Activated CD8-positive, alpha-beta memory T cell treated with anti-CD3 and anti-CD28 coated beads, Interleukin-2, amount 50 U/mL, for 24 hours (primary cell): ENCODE data around the gene MAP3K9.

ENCODE experiments used
- DNase-seq: peaks from one replicate; pipeline ENCODE4 v3.0.0-alpha.2; 2020; ENCODE audit errors: extremely low read depth

MAP3K9 gene

GRCh38 chr14:70788898-70789297 is 20.4 kb downstream of the MAP3K9 start:
- no peak for DNase-seq

- no peak for DNase-seq
These were observed 23.8 kb downstream of the MAP3K9 start for GRCh38 chr14:70785556-70785955.

DNA sequence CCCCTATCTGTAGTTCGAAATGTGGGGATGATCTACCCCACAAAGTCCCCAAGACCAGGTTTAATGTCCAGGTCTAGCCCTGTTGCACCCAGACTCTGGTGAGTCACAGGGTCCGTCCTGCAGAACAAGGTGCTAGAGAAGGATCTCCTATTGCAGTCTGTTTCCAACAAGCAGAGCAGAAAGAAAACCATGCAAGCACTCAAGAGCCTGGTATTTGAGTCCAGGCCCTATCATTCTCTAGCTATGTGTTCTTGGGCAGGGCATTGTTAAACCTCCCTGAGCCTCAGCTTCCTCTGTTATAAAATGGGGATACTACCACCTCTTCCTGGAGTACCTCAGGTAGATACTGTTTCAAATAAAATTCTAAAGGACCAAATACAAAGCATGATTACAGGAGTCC is 24.4 kb downstream of the MAP3K9 start:
- no peak for DNase-seq

DNA sequence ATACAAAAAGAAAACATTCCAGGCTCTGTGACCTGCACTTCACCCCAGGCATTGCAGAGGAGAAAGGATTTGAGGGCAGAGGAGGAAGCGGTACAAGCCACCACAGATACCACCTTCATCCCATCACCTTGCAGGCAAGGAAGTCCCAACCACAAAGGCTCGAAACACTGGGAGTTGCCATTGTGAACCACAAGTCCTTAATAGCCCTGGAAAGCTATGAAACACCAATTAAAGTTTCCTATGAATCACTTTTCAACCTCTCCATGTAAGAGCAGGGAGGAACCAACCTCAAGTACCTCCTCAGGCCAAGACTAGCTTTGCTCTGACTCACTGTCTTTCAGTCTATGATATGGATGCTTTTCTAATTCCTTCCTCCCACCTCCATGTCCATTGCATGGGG is 27.0 kb downstream of the MAP3K9 start:
- DNase-seq: no peak

GRCh38 chr14:70780396-70781075 is 28.8 kb downstream of the MAP3K9 start:
- DNase-seq: no peak

GRCh38 chr14:70779667-70780066 is 29.6 kb downstream of the MAP3K9 start:
- no peak for DNase-seq

DNA sequence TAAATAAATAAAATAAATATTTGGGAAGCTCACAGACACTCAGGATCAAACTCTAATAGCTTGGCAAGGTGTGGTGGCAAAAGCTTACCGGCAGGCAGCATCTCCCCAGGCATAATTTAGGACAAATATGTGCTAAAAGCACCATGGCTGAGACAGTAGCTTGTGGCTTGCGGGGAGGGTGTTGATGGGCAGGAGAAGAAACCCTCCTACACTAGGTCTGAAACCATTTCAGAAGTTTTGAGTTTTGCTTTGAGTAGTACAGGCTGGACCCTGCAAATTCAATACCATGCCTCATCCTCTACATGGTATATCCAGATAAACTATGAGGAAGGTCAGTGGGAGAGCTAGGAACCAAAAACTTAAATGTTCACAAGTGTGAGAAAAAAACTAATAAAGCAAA is 33.1 kb downstream of the MAP3K9 start:
- no peak for DNase-seq

DNA sequence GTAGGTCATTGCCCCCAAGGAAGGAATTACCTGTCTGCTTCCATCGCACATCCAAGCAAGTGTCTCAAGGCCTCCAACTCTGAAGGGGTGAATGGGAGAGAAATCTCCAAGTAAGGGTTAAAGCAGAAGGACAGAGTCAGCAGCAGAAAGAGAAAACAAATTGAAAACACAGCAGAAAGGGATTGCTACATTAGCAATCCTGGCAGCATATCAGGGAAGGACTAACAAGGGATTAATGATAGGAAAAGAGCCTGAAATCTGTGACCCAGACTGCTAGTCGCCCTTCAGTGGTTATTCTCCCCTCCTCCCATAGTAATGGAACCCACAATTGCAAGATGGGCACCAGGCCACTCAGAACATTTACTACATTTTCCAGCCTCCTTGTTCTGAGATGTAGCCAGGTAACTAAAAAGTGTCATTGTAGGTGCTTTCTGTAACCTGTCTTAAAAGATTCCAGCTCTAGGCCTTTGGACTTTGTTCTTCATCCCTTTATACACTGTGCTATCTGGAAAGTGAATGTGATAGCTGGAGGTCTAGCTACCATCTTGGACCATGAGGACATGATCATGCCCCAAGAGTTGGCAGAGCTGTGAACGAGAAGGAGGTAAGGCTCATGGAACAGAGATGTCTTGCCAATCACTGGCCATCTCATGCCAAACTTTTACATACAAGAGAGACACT is 36.0 kb downstream of the MAP3K9 start:
- DNase-seq: no peak

DNA sequence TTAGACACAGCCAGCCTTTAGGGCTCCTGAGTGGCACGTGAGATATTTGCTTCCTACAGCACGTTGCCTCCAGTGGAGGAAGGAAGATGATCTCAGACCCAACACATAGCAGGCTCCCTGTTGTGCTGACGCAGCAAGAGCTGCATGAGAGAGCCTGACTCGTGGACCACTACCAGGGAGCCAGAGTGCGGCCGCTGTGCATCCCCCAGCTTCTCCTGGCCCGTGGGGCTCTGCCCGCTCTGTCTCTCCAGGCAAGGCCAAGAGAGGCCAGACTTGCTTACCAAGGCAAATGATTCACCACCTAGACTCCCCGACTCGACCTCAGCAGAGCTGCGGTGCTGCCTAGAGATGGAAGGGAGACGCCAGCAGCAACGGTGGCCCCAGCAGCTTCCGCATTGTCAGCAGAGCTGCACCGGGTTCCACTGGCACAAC is 37.5 kb downstream of the MAP3K9 start:
- no peak for DNase-seq

- no peak for DNase-seq
These were observed 38.8 kb downstream of the MAP3K9 start for GRCh38 chr14:70770490-70770889.

DNA sequence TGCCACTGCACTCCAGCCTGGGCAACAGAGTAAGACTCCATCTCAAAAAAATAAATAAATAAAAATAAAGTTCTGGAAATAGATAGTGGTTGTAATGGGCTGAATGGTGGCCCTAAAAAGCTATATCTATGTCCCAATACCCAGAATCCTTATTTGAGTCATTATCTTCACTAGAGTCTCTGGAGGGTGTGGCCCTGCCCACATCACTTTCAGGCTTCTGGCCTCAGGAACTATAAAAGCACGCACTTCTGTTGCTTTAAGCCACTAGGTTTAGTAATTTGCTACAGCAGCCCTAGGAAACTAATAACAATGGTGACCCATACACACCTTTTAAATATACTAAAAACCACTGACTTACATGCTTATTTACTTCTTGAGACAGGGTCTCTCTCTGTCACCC is 49.9 kb downstream of the MAP3K9 start:
- no peak for DNase-seq

DNA sequence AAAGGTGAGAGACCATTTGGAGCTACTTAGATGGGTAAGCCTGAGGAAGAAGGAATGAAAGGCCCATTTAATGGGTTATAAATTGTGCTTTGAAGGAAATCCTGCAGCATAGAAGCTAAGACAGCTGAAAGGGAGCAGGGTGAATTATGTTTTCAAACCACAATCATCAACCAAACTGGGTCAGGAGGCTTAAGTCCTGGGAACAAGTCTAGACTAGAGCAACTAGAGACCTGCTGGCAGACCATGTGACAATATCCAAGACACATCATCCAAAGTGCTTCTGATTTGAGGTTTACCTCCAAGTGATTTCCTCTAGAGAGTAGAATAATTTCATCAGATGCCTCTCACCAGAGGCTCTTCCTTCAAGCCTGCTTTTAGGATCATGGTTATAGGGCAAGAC is 53.7 kb downstream of the MAP3K9 start:
- DNase-seq: no peak

DNA sequence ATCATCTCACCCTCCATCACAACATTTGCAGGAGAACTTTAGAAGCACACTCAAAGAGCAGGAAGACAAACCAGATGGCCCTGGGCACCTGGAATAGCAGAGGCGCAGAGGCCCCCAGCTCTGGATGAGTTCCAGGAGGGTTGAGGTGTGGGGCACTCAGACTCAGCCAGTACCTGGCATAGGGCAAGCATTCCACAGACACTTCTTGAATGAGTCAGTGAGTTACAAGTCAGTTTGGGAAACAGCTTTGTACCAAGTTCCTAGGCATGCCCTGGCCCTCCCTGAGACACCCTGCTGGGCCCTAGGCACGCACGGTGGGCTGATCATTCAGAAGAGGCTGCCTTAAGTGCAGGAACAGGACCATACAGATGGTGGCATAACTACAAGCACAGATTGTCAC is 54.3 kb downstream of the MAP3K9 start:
- DNase-seq: no peak

DNA sequence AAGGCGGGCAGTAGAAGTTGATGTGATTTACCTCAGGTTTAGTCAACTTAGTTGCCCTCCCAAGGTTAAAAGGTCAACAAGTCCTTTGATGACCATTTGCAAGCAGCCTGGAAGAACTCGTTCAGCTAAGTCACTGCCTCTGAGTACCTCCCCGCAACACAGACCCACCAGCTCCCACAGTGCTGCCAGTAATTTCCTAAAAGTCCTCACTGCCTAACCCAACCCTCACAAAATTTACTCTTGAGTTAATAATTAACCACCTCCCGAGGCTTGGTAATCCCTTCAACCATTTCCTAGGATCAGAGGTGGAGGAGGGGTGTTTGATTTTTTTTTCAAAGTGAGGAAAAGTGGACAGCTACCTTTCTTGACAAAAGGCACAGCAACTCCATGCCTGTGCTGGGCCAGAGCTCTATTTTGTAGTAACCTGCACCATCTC is 55.8 kb downstream of the MAP3K9 start:
- DNase-seq: no peak

- no peak for DNase-seq
These were observed 60.9 kb downstream of the MAP3K9 start for GRCh38 chr14:70748422-70748821.

DNA sequence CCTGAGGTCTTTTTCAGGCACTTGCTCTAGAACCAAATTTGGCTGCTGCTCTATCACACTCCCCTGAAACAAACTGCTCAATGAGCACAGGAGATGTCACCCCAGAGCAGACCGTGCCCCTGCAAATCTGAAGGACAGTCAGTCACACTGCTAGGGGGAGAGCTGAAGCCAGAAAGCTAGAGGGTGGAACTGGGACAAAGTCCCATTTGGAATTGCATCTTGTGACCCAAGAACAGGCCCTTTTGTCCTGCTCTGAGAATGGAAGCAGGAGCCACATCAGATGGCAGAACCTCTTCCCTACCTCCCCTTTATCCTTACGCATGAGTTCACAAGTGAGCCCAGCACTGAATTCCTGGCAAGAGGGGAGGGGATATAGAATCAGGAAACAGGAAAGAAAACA is 64.7 kb downstream of the MAP3K9 start:
- no peak for DNase-seq

DNA sequence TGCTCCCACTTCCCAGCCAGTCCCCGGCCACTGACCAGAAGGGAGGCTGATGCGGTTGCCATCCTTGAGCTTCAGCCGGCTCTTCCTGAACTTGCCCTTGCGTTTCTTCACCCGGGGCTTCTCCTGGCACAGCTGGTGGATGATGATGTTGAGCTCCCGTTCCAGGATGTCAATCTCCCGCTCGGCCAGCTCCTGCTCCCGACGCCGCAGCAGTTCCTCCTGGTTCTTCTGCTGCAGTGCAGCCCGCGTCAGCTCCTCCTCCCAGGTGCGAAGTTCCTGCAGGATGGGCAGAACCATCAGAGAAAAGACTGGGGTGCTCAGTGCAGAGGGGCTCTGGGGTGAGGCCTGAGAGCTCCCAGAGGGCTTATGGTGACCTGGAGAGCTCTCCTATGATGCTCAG is 67.0 kb downstream of the MAP3K9 start:
- no peak for DNase-seq

DNA sequence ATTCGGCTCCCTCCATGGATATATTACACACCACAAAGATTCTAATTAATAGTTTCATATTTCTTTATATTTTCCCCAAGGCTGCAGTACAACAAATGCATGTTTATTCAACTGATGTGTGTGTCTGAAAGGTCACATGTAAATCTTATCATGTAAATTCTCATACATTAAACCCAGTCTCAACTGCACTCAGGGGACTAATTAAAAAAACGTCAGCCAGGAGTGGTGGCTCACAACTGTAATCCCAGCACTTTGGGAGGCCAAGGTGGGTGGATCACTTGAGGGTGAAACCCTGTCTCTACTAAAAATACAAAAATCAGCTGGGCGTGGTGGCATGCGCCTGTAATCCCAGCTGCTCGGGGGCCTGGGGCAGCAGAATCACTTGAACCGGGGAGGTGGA is 67.8 kb downstream of the MAP3K9 start:
- DNase-seq: no peak

DNA sequence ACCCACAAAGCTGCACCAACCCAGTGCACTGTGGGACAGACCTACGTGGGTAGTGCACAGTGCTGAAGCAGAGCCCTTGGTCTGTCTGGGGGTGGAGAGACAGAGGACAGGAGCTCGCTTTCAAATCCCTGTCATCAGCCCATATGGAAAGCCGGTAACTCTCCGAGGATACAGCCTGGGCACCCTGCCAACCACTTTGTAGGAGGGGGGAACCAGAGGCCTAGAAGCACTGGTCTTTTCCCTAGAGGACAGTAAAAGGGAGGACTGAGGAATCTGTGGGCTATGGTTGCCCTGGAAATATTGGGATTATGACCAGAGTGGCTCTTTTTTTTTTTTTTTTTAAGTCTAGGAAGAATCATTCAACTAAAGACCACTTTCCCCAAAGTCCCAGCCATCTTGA is 74.3 kb downstream of the MAP3K9 start:
- no peak for DNase-seq

- DNase-seq: no peak
These were observed 77.7 kb downstream of the MAP3K9 start for GRCh38 chr14:70731447-70732239.

- no peak for DNase-seq
These were observed 78.9 kb downstream of the MAP3K9 start for GRCh38 chr14:70730393-70730792.

DNA sequence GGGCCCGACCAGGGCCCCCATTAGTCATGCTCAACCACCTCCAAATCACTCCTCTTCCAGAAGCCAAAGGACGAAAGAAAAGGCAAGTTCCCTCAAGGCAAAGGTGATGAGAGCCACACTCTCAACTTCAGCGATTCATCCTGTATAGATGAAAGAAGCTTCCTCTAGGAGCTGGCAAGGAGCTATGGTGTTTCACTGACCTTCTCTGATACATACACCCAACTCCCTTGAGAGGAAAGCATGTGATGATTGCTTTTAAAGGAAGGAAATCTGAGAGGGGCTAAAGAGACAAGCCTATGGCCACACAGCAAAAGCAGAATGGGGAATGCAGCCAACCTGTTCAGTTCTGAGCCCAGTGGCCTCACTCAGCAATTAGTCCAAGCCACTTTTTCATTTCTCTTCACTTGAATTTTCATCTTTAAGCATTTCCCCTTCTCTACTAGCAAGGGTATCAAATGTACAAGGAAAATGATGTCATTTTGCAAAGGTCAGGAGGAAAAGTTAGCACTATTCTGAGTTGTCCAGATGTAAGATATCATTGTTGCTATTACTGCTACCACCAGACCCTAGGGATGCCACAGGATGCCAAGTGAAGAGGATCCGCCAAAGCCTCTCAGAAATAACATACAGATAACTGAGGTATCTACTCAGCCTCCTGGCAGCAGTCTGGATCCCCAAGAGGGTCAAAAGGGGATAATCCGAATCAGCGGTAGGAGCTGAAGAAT is 82.5 kb downstream of the MAP3K9 start:
- no peak for DNase-seq
